GM21576 (cell line): ENCODE results near the gene CHI3L2.

ENCODE experiments used
- ATAC-seq: cut with Tn5 transposase; IDR thresholded peaks from one replicate; pipeline ENCODE4 v1.9.1; 2021; ENCODE audit warnings: mild to moderate bottlenecking, moderate library complexity; ENCODE audit not compliant: unreplicated experiment

The CHI3L2 gene

DNA sequence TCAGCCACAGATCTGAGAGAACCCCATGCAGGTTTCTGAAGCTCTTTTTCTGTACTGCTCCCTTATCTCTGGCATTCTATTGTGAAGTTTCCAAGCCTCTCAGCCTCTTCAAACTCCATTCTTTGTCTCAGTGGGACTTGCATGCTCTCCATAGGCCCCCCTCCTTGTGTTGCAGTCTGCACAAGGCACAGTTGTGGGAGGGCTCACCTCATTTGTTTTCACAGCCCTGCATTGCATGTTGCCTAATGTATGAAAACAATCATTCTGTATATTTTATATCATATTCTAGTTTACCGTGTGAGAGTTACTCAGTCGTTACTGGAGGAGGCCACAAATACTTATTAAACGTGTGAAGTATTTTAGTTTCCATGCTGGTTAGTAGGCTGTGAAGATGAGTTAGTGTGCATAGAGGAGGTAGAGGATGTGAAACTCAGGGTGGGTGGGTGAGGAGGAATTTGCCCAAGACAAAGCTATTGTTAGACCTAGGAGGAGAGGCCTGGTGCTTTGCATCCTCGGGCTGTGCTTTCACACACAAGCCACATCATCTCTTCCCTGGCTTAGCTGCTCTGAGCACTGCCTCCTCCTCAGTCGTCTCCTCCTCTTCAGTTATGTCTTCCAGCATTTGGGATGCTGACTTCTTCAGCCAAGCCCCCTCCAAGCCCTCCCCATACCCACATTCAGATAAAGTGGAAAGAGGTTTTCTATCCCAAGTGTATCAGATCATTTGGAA is 7.8 kb upstream of the CHI3L2 start:
- peak; percentile 31 for ATAC-seq

DNA sequence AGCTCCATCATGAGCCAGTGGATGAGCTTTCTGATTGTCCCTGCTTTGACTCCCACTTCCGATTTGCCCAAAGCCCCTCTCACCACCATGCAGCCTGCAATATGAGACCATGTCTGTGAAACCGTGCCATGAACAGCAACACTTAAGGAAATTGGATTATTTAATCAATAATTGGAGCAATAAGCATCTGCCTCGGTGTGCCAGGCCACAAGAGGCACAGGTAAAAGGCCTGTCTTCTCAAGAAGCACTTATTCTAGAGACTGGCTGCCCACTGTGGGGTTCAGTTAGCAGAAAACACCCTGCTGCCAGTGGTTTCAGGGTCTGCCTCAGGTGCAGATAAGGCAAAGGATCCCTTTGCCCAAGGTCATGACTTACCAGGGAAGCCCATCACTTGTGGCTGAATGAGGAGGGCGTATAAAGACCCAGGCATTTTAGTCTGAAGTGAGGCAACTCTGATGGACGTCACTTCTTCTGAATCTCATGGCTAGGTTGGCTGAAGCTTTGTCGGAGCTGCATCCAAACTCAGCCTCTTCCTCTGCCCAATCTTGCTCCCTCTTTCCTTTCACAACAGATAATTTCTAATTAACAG is 7.1 kb upstream of the CHI3L2 start:
- ATAC-seq, result no peak

DNA sequence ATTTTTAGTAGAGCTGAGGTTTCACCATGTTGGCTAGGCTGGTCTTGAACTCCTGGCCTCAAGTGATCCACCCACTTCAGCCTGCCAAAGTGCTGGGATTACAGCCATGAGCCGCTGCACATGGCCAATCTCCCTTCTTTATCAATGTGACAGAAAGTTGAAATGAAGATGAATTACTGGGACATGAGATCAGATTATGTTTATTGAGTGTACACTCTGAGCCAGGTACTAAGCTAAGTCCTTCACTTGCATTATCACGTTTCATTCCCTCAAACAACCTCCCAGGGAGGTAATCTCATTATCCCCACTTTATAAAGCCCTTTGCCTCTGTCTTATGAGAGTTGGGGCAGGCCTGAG is 6.3 kb upstream of the CHI3L2 start:
- ATAC-seq, result no peak

DNA sequence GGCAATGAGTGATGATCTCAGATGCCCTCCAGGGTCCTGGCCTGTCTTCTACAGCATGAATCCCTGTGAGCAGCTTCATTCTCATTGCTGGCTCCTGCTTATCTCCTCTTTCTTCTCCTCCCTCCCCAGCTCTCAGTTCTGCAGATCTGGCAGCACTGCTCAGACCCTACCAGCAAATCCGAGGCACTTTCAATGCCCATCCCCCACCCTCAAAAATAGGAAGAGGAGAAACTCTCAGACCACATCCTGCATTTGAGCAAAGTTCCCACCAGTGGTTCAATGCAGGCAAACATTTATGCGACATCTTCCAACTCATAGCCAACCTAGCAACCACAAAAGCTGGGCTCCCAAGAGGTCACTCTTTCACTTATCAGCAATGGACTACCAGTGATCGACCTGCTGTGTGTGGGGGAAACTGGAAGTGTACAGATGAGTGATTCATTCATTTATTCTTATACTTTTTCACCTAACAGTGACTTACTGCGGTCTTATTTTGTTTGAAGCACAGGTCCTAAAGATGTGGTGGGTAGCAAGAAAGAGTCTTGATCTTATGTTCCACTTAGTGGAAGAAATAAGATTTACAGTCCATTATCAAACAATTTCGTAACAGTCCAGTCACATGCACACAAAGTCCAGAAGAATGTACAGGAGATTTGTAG is 5.8 kb upstream of the CHI3L2 start:
- peak; percentile 62 for ATAC-seq

DNA sequence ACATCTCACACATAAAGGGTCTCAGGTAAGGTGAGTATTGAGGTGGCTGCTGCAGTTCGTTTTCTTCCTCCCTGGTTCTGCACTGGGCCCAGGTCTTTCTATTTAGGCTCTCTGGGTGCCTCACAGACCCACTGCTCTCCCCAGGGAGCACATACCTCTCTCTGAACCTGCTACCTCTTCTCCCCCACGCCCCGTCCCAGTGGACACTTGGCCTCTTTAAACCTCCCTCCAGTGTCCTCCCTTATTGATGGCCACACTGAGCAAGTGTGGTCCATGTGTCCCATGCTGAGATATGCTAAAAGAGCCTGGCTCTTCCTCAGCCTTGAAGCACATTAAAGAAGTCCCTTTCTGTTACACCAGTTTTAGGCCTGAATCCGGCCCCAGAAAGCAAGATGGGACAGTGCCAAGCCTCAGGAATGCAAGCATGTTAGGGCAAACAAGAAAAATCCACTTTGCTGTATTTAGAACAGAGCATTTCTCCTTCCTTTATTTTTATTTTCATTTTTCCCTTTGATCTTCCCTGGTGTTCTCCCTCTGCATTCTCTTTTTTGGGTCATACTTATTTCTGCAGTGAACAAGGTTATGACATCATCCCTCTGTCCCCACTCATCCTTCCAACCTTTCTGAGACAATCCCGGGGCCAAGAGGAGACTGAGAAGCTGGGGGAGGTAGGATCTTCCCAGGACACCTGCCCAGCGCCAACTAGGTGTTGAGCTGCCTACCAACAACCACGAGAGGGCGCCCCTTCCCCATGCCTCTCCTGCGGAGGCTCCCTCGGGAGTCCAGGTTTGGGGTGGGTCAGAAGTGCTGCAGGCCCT is 5.0 kb upstream of the CHI3L2 start:
- no peak for ATAC-seq

DNA sequence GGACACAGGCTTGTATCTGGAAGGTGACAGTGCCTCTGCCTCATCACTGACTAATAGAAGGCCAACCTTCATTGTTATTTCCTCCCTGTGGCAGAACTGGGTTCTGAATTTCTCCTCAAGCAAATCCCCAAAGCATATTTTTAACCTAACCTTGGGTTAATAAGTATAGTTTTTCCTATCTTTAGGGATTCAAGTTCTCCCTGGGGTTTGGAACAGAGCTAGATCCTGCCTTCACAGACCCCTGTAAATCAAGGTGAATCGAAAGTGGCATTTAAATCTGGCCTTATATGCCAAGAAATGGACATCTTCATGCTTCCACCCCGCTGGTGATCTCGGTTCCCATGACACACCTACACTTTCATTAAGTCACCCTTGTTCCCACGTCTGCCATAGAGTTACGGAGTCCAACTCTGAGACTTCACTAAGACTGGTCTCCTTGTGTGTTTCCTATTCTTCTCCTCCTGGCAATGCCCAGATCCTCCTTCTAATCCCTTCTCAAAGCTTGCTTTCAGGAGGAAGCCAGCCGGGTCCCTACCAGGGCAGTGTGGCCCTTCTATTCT is 4.3 kb upstream of the CHI3L2 start:
- ATAC-seq, result no peak

DNA sequence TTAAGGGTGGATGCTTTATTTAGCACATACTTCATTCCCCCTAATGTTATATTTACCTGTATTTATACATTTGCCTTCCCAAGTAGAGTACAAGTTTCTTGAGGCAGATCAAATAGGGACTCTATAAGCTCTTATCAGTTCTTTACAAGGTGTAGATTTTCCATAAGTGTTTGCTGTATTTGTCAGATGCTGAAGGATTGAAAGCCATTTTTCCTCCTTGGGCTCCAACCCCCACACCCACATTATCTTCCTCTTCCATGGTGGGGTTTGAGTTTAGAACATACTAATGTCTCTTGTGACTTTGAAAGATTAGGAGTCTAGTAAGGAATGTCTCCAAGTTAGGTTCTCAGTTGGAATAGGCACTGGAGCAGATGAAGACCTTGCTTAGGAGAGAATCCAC is 2.4 kb upstream of the CHI3L2 start:
- ATAC-seq, result no peak

DNA sequence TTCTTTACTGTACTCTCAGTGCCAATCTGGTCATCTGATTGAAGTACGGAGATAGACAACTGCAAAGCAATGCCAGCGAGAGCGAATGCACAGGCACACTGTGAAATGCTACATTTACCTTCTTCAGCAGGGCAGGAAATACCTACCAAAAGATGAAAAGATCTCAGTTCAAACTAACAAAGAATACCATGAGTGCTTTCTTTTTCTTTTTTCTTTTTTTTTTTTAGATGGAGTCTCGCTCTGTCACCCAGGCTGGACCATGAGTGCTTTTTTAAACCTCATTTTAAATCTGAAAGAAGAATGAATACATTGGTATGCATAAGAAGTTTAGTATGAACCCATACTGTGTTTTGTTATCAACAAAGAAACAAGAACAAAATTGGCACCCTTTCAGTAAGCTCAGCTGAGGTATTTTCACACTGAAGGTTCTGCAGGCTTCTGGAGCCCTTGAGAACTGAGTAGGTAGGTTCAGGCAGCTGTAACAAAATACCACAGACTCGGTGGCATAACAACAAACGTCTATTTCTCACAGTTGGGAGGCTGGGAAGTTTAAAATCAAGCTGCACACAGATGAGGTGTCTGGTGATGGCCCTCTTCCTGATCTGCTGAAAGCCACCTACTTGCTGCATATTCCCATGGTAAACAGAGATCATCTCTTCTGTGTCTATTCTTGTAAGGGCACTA is 1.7 kb upstream of the CHI3L2 start:
- no peak for ATAC-seq

DNA sequence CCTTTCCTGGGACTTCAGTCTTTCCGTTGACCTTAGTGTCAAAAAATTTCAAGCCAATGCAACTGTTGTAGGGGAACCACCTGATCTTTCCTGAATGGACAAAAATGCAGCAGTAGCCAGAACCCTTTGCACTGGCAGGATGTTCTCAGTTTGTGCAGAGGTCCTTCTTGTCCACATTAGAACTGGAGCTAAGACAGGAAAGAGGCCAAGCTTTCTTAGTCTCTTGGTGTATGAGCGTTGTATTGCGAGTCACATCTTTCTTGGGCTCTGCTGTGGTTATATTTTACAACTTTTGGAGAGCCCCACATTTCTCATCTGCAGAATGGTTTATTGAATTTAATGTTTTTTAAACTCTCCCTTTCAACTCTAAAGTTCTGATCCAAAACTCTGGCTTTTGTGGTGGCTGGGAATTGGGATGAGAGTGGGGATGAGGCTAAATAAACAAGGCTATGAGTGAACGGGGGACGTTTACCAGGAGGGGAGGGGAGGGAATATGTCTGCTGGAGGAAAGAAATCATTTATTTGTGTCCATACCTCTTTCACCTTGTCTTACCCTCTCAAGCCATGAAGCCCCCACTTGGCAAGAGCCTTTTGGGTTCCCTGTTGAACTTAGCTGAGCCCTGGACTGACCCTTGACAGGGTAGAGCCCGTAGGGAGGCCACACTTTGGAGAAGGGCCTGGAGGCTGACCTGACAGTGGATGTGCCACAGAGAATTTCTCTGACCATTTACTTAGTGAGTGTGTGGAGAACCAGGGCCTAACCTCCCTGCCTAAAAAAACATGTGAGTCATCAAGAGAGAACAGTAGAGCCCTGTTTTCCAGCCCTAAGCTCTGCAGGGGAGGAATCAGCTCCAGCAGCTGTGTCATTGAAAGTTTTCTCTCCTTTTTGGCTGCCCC is 586 bp downstream of the CHI3L2 start:
- no peak for ATAC-seq

DNA sequence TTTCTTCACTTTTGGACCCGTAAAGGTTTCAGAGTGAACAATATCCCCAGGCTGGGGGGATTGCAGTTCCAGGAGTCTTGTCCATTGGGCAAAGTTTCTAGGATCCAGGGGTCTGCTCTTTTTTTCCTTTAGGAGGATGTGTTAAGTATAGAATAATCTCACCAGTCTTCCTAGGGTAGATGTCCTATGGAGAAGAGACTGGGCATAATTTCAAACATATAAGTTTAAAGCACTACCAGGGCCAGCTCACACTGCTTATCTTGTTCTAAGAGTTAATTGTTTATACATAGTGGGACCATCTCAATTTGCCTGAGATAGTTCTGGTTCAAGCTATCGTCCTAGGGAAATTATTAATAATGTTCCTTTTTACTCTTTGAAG is 1.2 kb downstream of the CHI3L2 start:
- no peak for ATAC-seq

DNA sequence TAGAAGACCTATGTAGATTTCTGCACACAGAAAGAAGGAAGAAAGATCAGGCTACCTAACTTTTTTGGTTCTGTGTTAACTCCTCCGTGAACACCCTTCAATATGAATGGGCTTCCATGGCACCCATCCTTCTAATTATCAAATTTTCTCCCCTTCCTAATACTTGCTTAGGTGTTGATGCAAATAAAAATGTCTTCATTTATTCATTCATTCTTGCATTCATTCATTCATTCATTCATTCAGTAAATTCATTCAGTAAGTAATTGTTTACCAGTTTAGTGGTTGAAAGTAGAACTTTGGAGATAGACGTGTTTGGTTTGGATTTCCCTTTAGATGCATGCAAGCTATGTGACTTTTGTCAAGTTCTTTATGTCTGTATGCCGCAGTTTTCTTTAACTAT is 4.6 kb downstream of the CHI3L2 start:
- ATAC-seq, result no peak

DNA sequence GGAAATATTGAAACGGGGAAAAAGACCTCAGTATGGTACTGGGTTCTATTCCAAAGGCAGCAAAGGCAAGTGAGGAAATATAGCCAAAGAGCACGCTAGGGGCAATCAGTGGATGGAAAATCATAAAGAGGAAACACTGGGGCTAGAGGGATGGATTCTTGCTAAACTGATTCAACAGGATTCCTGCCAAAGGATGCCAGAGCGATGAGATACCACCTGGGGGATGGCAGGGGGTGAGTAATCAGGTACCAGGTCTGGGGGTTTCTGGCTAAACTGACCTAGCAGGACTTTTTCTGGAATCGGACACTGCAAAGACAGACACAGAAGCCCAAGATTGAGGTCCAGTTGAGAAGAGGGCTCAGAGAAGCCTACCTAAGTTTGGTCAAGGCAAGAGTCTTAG is 6.7 kb downstream of the CHI3L2 start:
- no peak for ATAC-seq

DNA sequence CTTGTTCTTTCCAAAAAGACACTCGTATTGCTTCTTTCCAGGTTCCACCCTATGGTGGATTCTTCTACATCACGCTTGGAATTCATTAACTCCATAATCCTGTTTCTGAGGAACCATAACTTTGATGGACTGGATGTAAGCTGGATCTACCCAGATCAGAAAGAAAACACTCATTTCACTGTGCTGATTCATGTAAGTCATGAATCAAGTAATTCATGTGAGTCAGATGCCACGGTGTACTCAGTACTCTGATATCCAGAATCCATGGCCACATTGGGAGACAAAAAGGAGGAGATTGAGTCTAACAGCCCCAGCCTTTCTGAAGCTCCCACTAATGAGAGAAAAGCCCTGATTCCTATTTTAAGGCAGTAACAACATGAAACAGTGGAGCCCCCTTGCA is 7.4 kb downstream of the CHI3L2 start:
- ATAC-seq, result no peak

DNA sequence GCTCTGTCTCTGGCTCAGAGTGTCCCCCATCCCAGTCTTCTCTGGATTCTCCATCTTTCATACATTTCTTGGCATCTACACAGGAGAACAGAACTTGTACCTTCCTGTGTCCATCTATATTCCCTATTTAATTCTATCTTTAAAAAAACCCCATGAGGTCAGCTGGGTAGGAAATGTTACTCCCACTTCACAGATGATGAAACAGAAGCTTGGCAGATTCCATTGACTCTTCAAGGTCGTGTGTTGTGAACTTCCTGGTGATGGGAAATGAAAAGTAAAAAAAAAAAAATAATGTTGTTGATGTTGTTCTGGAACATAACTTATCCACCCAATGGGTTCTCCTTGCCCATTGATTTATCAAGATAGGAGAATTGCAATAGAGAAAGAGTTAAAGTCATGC is 8.9 kb downstream of the CHI3L2 start:
- ATAC-seq, result no peak

DNA sequence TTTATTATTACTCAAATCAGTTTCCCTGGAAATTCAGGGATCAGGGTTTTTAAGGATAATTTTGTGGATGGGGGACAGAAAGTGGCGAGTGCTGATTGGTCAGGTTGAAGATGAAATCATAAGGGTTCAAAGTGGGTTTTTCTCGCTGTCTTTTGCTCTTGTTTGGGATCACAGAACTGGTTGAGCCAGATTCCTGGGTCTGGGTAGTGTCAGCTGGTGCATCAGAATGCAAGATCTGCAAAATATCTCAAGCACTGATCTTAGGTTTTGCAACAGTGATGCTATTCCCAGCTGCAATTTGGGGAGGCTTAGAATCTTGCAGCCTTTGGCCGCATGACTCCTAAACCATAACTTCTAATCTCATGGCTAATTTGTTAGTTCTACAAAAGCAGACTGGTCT is 9.3 kb downstream of the CHI3L2 start:
- ATAC-seq, result no peak

DNA sequence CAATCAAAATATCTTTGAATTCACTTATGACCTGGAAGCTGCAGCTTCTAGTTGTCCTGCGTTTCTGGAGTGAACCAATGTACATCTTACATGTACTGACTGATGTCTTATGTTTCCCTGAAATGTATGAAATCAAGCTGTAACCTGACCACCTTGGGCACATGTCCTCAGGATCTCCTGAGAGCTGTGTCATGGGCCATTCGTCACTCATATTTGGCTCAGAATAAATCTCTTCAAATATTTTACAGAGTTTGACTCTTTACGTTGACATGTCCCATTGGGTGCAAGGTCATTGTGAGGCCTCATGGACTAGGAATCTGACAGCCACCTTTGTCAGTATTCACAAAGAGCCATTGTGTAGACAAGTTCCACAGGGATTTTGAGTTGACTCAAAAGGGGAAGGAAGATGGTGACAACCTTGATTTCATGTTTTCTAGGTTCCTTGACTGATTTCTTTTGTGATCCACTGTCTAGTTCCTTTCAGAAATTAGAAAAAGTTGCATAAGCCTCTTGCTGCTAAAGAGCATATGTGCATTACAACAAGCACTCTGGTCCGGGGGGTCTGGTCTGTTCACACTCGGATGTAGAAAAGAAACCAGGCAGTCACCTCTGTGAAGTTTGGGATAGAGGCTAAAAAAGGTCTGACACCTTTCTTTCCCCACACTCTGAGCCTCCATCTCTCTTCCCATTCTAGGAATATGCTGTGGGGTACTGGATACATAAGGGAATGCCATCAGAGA is 10.7 kb downstream of the CHI3L2 start:
- no peak for ATAC-seq

DNA sequence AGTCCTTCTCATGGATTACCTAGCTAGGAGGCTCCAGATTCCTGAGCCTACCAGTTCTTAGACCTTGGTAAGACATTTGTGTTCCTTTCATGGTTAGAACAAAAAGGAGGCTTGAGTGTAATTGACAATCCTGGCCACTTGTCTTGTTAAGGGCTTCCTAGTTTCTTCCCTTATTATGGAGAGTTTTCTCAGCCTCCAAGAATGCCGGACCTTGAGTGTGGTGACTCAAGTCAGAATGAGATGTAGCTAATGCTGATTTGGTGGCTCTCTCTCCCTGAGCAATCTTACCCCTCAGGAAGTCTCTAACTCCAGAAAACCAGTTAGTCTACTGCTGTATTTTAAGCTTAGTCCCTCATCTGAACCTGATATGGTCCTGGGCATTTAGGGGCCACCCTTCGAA is 14.3 kb downstream of the CHI3L2 start:
- no peak for ATAC-seq

DNA sequence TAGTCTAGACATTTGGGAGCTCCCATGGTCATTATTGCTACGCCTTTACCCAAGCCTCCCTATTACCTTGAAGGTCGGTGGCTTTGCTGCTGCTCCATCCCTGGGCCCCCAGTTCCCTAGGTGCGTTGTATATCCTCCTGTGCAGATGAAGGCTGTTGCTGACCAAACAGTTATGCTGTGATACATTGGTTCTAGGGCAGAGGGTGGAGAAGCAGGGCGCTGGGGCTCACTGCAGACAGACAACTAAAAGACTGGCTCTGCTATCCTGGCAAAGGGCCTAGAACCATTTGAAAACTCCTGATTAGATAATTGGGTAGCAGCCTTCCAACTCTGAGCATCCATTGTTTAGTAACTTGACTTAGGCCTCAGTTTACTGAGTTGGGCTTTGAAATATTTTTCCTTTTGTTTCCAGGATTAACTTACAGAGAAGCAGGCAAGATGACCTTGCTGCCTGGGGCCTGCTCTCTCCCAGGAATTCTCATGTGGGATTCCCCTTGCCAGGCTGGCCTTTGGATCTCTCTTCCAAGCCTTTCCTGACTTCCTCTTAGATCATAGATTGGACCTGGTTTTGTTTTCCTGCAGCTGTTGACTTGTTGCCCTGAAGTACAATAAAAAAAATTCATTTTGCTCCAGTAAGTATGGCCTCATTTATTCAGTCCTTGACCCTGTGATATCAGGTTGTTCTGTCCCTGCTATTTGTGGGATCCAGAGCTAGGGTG is 15.5 kb downstream of the CHI3L2 start:
- no peak for ATAC-seq
